Measurements from ENCODE around the gene DRD3. TPM values are rescaled to one million over a fixed set of nuclear protein-coding genes. Genes with fewer than 3 reads are reported as not detected.

Gene DRD3
- total and polyA plus RNA-seq, 4 donors = not detected

GRCh38 chr3:114152519-114153151 lies 26.2 kb downstream of the DRD3 start:
- Histone ChIP-seq H3K4me1 (ENCODE audit: control insufficient read depth in 4 of 4, insufficient read depth in 4 of 4, low read length in 3 of 4) (peaks cover 0 to 5% (median 4%) of the 10 kb centered on the region in 4 donors), H3K9me3 (ENCODE audit: control insufficient read depth in 4 of 4, low read length in 3 of 4) (no peaks in the 10 kb centered on the region), H3K27ac (ENCODE audit: low read depth in 1 of 2, low read length in 2 of 2) (no peak overlapping the region), H3K4me3 (ENCODE audit: low read depth in 1 of 3, low read length in 3 of 3) (peak overlapping the region; percentile 24 to 60 (median 51)), H3K36me3 (ENCODE audit: control insufficient read depth in 4 of 4, insufficient read depth in 3 of 4, low read depth in 1 of 4, low read length in 3 of 4) (no peaks in the 10 kb centered on the region), H3K9ac (ENCODE audit: low read depth in 1 of 2, low read length in 2 of 2) (peak overlapping the region in 1 of 2 donors; percentile 43), H3K27me3 (ENCODE audit: control insufficient read depth in 4 of 4, insufficient read depth in 4 of 4, low read length in 3 of 4) (no peaks in the 10 kb centered on the region)
- TF ChIP-seq, protein P1, sequence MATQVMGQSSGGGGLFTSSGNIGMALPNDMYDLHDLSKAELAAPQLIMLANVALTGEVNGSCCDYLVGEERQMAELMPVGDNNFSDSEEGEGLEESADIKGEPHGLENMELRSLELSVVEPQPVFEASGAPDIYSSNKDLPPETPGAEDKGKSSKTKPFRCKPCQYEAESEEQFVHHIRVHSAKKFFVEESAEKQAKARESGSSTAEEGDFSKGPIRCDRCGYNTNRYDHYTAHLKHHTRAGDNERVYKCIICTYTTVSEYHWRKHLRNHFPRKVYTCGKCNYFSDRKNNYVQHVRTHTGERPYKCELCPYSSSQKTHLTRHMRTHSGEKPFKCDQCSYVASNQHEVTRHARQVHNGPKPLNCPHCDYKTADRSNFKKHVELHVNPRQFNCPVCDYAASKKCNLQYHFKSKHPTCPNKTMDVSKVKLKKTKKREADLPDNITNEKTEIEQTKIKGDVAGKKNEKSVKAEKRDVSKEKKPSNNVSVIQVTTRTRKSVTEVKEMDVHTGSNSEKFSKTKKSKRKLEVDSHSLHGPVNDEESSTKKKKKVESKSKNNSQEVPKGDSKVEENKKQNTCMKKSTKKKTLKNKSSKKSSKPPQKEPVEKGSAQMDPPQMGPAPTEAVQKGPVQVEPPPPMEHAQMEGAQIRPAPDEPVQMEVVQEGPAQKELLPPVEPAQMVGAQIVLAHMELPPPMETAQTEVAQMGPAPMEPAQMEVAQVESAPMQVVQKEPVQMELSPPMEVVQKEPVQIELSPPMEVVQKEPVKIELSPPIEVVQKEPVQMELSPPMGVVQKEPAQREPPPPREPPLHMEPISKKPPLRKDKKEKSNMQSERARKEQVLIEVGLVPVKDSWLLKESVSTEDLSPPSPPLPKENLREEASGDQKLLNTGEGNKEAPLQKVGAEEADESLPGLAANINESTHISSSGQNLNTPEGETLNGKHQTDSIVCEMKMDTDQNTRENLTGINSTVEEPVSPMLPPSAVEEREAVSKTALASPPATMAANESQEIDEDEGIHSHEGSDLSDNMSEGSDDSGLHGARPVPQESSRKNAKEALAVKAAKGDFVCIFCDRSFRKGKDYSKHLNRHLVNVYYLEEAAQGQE (IDR thresholded peaks at IDR 0.05) = no peak
- TF ChIP-seq HNF4A (conservative IDR thresholded peaks at IDR 0.05) (peak in 1 of 2 donors; percentile 6), SP1 (IDR thresholded peaks at IDR 0.05) (no peak), HNF4G (IDR thresholded peaks at IDR 0.05) (no peak), RAD21 (IDR thresholded peaks at IDR 0.05) (peak; percentile 85 to 89), ZBTB33 (IDR thresholded peaks at IDR 0.05) (no peak), NR2F2 (IDR thresholded peaks at IDR 0.05) (peak; percentile 74), RXRA (IDR thresholded peaks at IDR 0.05) (peak; percentile 70 to 73)
- TF ChIP-seq, protein P2, sequence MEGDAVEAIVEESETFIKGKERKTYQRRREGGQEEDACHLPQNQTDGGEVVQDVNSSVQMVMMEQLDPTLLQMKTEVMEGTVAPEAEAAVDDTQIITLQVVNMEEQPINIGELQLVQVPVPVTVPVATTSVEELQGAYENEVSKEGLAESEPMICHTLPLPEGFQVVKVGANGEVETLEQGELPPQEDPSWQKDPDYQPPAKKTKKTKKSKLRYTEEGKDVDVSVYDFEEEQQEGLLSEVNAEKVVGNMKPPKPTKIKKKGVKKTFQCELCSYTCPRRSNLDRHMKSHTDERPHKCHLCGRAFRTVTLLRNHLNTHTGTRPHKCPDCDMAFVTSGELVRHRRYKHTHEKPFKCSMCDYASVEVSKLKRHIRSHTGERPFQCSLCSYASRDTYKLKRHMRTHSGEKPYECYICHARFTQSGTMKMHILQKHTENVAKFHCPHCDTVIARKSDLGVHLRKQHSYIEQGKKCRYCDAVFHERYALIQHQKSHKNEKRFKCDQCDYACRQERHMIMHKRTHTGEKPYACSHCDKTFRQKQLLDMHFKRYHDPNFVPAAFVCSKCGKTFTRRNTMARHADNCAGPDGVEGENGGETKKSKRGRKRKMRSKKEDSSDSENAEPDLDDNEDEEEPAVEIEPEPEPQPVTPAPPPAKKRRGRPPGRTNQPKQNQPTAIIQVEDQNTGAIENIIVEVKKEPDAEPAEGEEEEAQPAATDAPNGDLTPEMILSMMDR (IDR thresholded peaks at IDR 0.05; ENCODE audit: low read depth, low read length, missing input control) = peak; percentile 90
- peak; percentile 75 for DNase-seq (ENCODE audit: low spot score)
- 3% methylated on average over 35 of the region's 35 CpGs for WGBS

GRCh38 chr3:114151091-114151490 lies 27.8 kb downstream of the DRD3 start:
- peaks cover 0 to 5% (median 4%) of the 10 kb centered on the region in 4 donors for H3K4me1 ChIP-seq (ENCODE audit: control insufficient read depth in 4 of 4, insufficient read depth in 4 of 4, low read length in 3 of 4)
- no peak overlapping the region for H3K4me3 ChIP-seq (ENCODE audit: low read depth in 1 of 3, low read length in 3 of 3)
- no peak overlapping the region for H3K9ac ChIP-seq (ENCODE audit: low read depth in 1 of 2, low read length in 2 of 2)
- WGBS = 95% methylated on average over 3 of the region's 3 CpGs
- no peaks in the 10 kb centered on the region for H3K9me3 ChIP-seq (ENCODE audit: control insufficient read depth in 4 of 4, low read length in 3 of 4)
- H3K36me3 ChIP-seq (ENCODE audit: control insufficient read depth in 4 of 4, insufficient read depth in 3 of 4, low read depth in 1 of 4, low read length in 3 of 4) = no peaks in the 10 kb centered on the region
- TF ChIP-seq, protein P3, sequence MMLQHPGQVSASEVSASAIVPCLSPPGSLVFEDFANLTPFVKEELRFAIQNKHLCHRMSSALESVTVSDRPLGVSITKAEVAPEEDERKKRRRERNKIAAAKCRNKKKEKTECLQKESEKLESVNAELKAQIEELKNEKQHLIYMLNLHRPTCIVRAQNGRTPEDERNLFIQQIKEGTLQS (IDR thresholded peaks at IDR 0.05) = no peak
- no peak for TF ChIP-seq MAX (IDR thresholded peaks at IDR 0.05)
- DNase-seq (ENCODE audit: low spot score) = no peak
- no peaks in the 10 kb centered on the region for H3K27me3 ChIP-seq (ENCODE audit: control insufficient read depth in 4 of 4, insufficient read depth in 4 of 4, low read length in 3 of 4)
- no peak overlapping the region for H3K27ac ChIP-seq (ENCODE audit: low read depth in 1 of 2, low read length in 2 of 2)

Data from liver (tissue), 9 donors.